ENCODE data around the gene CFAP54. TPM values are rescaled to one million over a fixed set of nuclear protein-coding genes. Genes with fewer than 3 reads are reported as not detected.
"Not testable (repeated sequence)": the region's sequence is repeated elsewhere in the genome, so short reads cannot be mapped to it uniquely, and the experiment has no call there.

CFAP54 gene
- total RNA-seq, 1 experiment from 2014 or later = 0.56 TPM

- Mint-ChIP-seq H3K4me1 (ENCODE audit: insufficient read depth, unreplicated experiment) (peaks cover 17% of the 10 kb centered on the region), H3K27ac (ENCODE audit: low read depth, unreplicated experiment) (no peak overlapping the region), H3K9me3 (ENCODE audit: unreplicated experiment) (no peaks in the 10 kb centered on the region), H3K27me3 (ENCODE audit: insufficient read depth, unreplicated experiment) (no peaks in the 10 kb centered on the region), H3K4me3 (ENCODE audit: unreplicated experiment) (no peak overlapping the region), H3K36me3 (ENCODE audit: insufficient read depth, unreplicated experiment) (no peaks in the 10 kb centered on the region)
- no peak for TF ChIP-seq CTCF (IDR thresholded peaks at IDR 0.05; ENCODE audit: unreplicated experiment)
- ChIA-PET POLR2A (interaction anchor here (0.7 to 1.9 kb wide), 4 partner anchors 11 to 50 kb away, joined by 3 to 7 read pairs (median 4); no protein-coding TSS in a partner anchor), CTCF (interaction anchor here (0.5 to 1.5 kb wide), 7 partner anchors 29 to 1216 kb away, joined by 3 to 5 read pairs (median 3); no protein-coding TSS in a partner anchor)
- peak; percentile 34 for DNase-seq (ENCODE audit: unreplicated experiment)
- BruUV-seq (replicated peaks) = no TSS peak
- intact Hi-C loops (cut with micrococcal nuclease) = no loop called here
These were observed 32.0 kb upstream of the CFAP54 start for GRCh38 chr12:96457191-96457930.

DNA sequence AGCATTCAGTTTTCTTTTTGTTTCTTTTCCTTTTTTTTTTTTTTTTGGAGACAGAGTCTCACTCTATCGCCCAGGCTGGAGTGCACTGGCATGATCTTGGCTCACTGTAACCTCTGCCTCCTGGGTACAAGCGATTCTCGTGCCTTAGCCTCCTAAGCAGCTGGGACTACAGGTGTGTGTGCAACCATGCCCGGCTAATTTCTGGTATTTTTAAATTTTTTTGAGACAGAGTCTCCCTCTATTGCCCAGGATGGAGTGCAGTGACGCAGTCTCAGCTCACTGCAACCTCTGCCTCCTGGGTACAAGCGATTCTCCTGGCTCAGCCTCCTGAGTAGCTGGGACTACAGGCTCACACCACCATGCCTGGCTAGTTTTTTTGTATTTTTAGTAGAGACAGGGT, 30.1 kb upstream of the CFAP54 start:
- POLR2A ChIA-PET = interaction anchor here (1.2 kb wide), 1 partner anchor 9 kb away, joined by 3 read pairs; no protein-coding TSS in a partner anchor
- CTCF ChIA-PET = interaction anchor here (0.9 kb wide), 1 partner anchor 58 kb away, joined by 4 read pairs; no protein-coding TSS in a partner anchor
- H3K4me1 Mint-ChIP-seq (ENCODE audit: insufficient read depth, unreplicated experiment) = peaks cover 15% of the 10 kb centered on the region
- H3K36me3 Mint-ChIP-seq (ENCODE audit: insufficient read depth, unreplicated experiment); H3K4me3 Mint-ChIP-seq (ENCODE audit: unreplicated experiment); BruUV-seq (replicated peaks); H3K27ac Mint-ChIP-seq (ENCODE audit: low read depth, unreplicated experiment); H3K9me3 Mint-ChIP-seq (ENCODE audit: unreplicated experiment); H3K27me3 Mint-ChIP-seq (ENCODE audit: insufficient read depth, unreplicated experiment); intact Hi-C loops (cut with micrococcal nuclease); DNase-seq (ENCODE audit: unreplicated experiment): not testable (repeated sequence)

GRCh38 chr12:96462571-96463280, 26.7 kb upstream of the CFAP54 start:
- ChIA-PET CTCF (interaction anchor here (0.6 to 2.2 kb wide), 2 partner anchors 61 to 458 kb away, joined by 4 to 7 read pairs; no protein-coding TSS in a partner anchor), POLR2A (interaction anchor here (0.6 to 1.2 kb wide), 2 partner anchors 11 to 24 kb away, joined by 3 read pairs; no protein-coding TSS in a partner anchor)
- no peak for DNase-seq (ENCODE audit: unreplicated experiment)
- H3K36me3 Mint-ChIP-seq (ENCODE audit: insufficient read depth, unreplicated experiment) = no peaks in the 10 kb centered on the region
- no peaks in the 10 kb centered on the region for H3K27me3 Mint-ChIP-seq (ENCODE audit: insufficient read depth, unreplicated experiment)
- intact Hi-C loops (cut with micrococcal nuclease) = no loop called here
- no peak overlapping the region for H3K4me3 Mint-ChIP-seq (ENCODE audit: unreplicated experiment)
- no peak overlapping the region for H3K27ac Mint-ChIP-seq (ENCODE audit: low read depth, unreplicated experiment)
- TF ChIP-seq CTCF (IDR thresholded peaks at IDR 0.05; ENCODE audit: unreplicated experiment) = no peak
- BruUV-seq (replicated peaks) = no TSS peak
- no peaks in the 10 kb centered on the region for H3K9me3 Mint-ChIP-seq (ENCODE audit: unreplicated experiment)
- peaks cover under 1% of the 10 kb centered on the region for H3K4me1 Mint-ChIP-seq (ENCODE audit: insufficient read depth, unreplicated experiment)

DNA sequence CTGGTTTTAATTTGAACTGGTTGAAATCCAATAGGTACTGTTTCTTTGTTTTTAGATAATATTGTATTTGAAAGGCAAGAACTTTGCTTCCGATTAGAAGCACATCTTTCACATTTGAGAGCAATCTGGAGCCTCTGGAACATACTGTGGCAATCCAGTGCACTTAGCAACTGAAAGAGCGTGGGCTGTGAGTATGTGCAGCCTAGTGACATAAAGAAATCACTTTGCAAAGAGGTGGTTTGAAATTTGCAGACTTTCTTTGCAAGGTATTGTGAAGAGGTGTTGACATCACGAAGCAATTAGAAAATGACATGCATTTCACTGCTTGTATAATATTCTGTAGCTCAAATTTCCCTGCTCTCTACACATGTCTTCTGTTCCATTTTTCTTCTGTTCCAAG, 23.5 kb upstream of the CFAP54 start:
- Mint-ChIP-seq H3K27me3 (ENCODE audit: insufficient read depth, unreplicated experiment) (no peaks in the 10 kb centered on the region), H3K4me3 (ENCODE audit: unreplicated experiment) (no peak overlapping the region), H3K4me1 (ENCODE audit: insufficient read depth, unreplicated experiment) (no peaks in the 10 kb centered on the region), H3K9me3 (ENCODE audit: unreplicated experiment) (peaks cover 7% of the 10 kb centered on the region), H3K36me3 (ENCODE audit: insufficient read depth, unreplicated experiment) (no peaks in the 10 kb centered on the region), H3K27ac (ENCODE audit: low read depth, unreplicated experiment) (no peak overlapping the region)
- intact Hi-C loops (cut with micrococcal nuclease) = no loop called here
- DNase-seq (ENCODE audit: unreplicated experiment) = no peak
- TF ChIP-seq CTCF (IDR thresholded peaks at IDR 0.05; ENCODE audit: unreplicated experiment) = no peak
- POLR2A ChIA-PET = no interaction called here
- CTCF ChIA-PET = interaction anchor here (0.9 to 1.8 kb wide), 3 partner anchors 12 to 65 kb away, joined by 3 to 4 read pairs (median 3); no protein-coding TSS in a partner anchor
- BruUV-seq (replicated peaks) = no TSS peak
